Liver (tissue), 9 donors: Measurements from ENCODE around the gene RFT1. TPM values are rescaled to one million over a fixed set of nuclear protein-coding genes. Genes with fewer than 3 reads are reported as not detected.

Source experiments
- DNase-seq: peaks from one replicate; pipeline ENCODE4 v3.0.0-alpha.2; 2017; ENCODE audit warnings: low spot score
- H3K27ac ChIP-seq, 2 donors: one replicate each; pipeline ENCODE4 v1.7.0; 2013; ENCODE audit warnings: inconsistent platforms in 2 of 2, low read length in 2 of 2, control low read depth in 1 of 2, low read depth in 1 of 2, mild to moderate bottlenecking in 1 of 2
- H3K27me3 ChIP-seq, 4 donors: one replicate each; pipeline versions ENCODE4 v1.6.1 to v1.7.0; 2013; ENCODE audit warnings: low read length in 3 of 4, inconsistent platforms in 1 of 4, mild to moderate bottlenecking in 1 of 4, moderate library complexity in 1 of 4; ENCODE audit not compliant: control insufficient read depth in 4 of 4, insufficient read depth in 4 of 4
- H3K36me3 ChIP-seq, 4 donors: one replicate each; pipeline versions ENCODE4 v1.6.1 to v1.7.0; 2013; ENCODE audit warnings: low read length in 3 of 4, mild to moderate bottlenecking in 3 of 4, low read depth in 1 of 4, moderate library complexity in 1 of 4; ENCODE audit not compliant: control insufficient read depth in 4 of 4, insufficient read depth in 3 of 4
- H3K4me1 ChIP-seq, 4 donors: one replicate each; pipeline versions ENCODE4 v1.6.1 to v1.7.0; 2013; ENCODE audit warnings: low read length in 3 of 4, mild to moderate bottlenecking in 3 of 4, moderate library complexity in 1 of 4; ENCODE audit not compliant: control insufficient read depth in 4 of 4, insufficient read depth in 4 of 4
- H3K4me3 ChIP-seq, 3 donors: one replicate each; pipeline versions ENCODE4 v1.6.1 to v1.7.0; 2013; ENCODE audit warnings: low read length in 3 of 3, control low read depth in 1 of 3, low read depth in 1 of 3, mild to moderate bottlenecking in 1 of 3
- H3K9ac ChIP-seq, 2 donors: one replicate each; pipeline ENCODE4 v1.7.0; 2013; ENCODE audit warnings: low read length in 2 of 2, mild to moderate bottlenecking in 2 of 2, moderate library complexity in 2 of 2, control low read depth in 1 of 2, low read depth in 1 of 2
- H3K9me3 ChIP-seq, 4 donors: one replicate each; pipeline versions ENCODE4 v1.6.1 to v1.7.0; 2013; ENCODE audit warnings: low read length in 3 of 4; ENCODE audit not compliant: control insufficient read depth in 4 of 4
- EGR1 ChIP-seq, 2 donors: IDR thresholded peaks; 2 replicates each; pipeline ENCODE4 v1.6.1; 2016 to 2018; ENCODE audit warnings: antibody characterized with exemption in 2 of 2, low read depth in 2 of 2
- FOXA1 ChIP-seq: IDR thresholded peaks from 2 replicates; pipeline ENCODE4 v1.6.1; 2016; ENCODE audit warnings: antibody characterized with exemption
- FOXA2 ChIP-seq: IDR thresholded peaks from 2 replicates; pipeline ENCODE4 v1.6.1; 2016; ENCODE audit warnings: antibody characterized with exemption
- GABPA ChIP-seq, 2 donors: IDR thresholded peaks in 1 of 2; conservative IDR thresholded peaks in 1 of 2; 2 replicates each; pipeline ENCODE4 v1.6.1; 2016; ENCODE audit warnings: antibody characterized with exemption in 2 of 2, mild to moderate bottlenecking in 1 of 2, moderate library complexity in 1 of 2
- HNF4A ChIP-seq, 2 donors: conservative IDR thresholded peaks; 2 replicates each; pipeline ENCODE4 v1.6.1; 2016; ENCODE audit warnings: antibody characterized with exemption in 2 of 2, mild to moderate bottlenecking in 2 of 2
- HNF4G ChIP-seq: IDR thresholded peaks from 2 replicates; pipeline ENCODE4 v1.6.1; 2016; ENCODE audit warnings: antibody characterized with exemption
- NR2F2 ChIP-seq: IDR thresholded peaks from 2 replicates; pipeline ENCODE4 v1.6.1; 2016; ENCODE audit warnings: antibody characterized with exemption
- RAD21 ChIP-seq, 2 donors: IDR thresholded peaks; 2 replicates each; pipeline ENCODE4 v1.6.1; 2016; ENCODE audit warnings: antibody characterized with exemption in 2 of 2, mild to moderate bottlenecking in 2 of 2
- RXRA ChIP-seq, 2 donors: IDR thresholded peaks; 2 replicates each; pipeline ENCODE4 v1.6.1; 2017 to 2018; ENCODE audit warnings: antibody characterized with exemption in 2 of 2, mild to moderate bottlenecking in 1 of 2
- SP1 ChIP-seq: IDR thresholded peaks from 2 replicates; pipeline ENCODE4 v1.6.1; 2018; ENCODE audit warnings: antibody characterized with exemption, mild to moderate bottlenecking
- TAF1 ChIP-seq: conservative IDR thresholded peaks from 2 replicates; pipeline ENCODE4 v1.6.1; 2016; ENCODE audit warnings: antibody characterized with exemption, mild to moderate bottlenecking
- WGBS: extraction: QIAGEN DNeasy Blood & Tissue Kit; methylation state at CpG from one replicate; pipeline ENCODE4 v1.1.7; 2013; 5-methylcytosine and 5-hydroxymethylcytosine counted together
- polyA plus RNA-seq, 2 donors: library from polyadenylated mRNA; stranded (reverse) in 1 of 2; unstranded in 1 of 2; fragments of 200-250 nt in 1 of 2; fragments of >200 nt in 1 of 2; fragmentation: Nextera tagmentation in 1 of 2; extraction: Ambion mirVana in 1 of 2; gene quantifications; one replicate each; pipeline versions ENCODE4 v1.2.1 to v1.2.3, GENCODE V29; 2013 to 2015
- total RNA-seq, 2 donors: library from RNA; depleted of rRNA; stranded (reverse); fragments of >200 nt; gene quantifications; one replicate each; pipeline ENCODE4 v1.2.3, GENCODE V29; 2014
- TF ChIP-seq, protein P1 (sequence below): fragments of 150-350 bp; IDR thresholded peaks from 2 replicates; pipeline ENCODE4 v1.5.1; 2017; ENCODE audit warnings: improper control_type of control experiment, low read depth, low read length; ENCODE audit not compliant: missing input control
- donor health status: healthy.
- donor health status: healthy.
- donor health status: healthy.
- donor health status: healthy.
- donor health status: healthy.

Gene RFT1
- total and polyA plus RNA-seq, 4 donors: 8.0 to 12.6 (median 11.8) TPM

DNA sequence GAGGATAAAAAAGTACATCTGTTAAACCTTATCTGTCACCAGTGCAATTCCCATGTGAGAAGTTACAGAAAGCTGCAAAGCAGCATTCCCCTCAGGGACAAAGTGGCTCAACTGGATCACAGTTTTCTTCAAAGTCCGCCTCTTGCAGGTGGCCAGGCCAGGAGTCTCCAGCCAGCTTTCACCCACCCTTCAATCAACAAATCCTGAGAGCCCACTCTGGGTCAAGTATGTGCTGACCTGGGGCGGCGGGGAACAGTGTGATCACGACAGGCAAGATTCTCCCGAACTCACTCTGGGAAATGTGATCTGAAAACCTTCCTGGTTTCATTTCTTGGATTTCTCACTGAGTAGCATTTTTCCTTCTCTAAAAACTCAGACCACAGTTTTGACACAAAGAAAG lies 39.2 kb downstream of the RFT1 start:
- Histone ChIP-seq H3K27me3 (no peaks in the 10 kb centered on the region), H3K9ac (no peak overlapping the region), H3K9me3 (no peaks in the 10 kb centered on the region), H3K4me1 (peaks cover 15 to 25% (median 21%) of the 10 kb centered on the region in 4 donors), H3K36me3 (peaks cover 0 to 16% (median 11%) of the 10 kb centered on the region in 4 donors), H3K4me3 (no peak overlapping the region), H3K27ac (no peak overlapping the region)
- TF ChIP-seq SP1: no peak
- no peak for TF ChIP-seq TAF1
- TF ChIP-seq HNF4G: no peak
- no peak for TF ChIP-seq RXRA (IDR thresholded peaks at IDR 0.05)
- 89% methylated on average over 5 of the region's 5 CpGs for WGBS
- no peak for DNase-seq

DNA sequence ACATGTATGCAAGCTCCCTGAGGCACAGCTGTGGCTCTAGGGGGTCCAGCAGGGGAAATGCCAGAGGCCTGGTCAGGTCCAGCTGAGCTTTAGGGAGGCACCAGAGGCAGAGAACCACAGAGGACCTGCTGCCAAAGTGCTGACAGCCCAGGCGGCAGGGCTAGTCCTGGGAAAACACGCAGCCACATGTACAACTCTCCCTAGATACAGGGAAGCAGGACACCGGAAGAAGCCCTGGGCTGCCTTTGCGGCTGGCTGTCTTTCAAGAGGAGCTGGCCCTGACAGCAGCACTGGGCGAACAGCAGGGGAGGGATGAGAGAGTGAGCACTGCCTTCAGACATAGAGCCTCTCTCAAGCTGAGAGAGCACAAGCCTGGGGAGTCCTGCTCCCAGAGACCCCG lies 40.7 kb downstream of the RFT1 start:
- H3K9me3 ChIP-seq: no peaks in the 10 kb centered on the region
- TF ChIP-seq FOXA1: no peak
- TF ChIP-seq HNF4A (conservative IDR thresholded peaks at IDR 0.05): no peak
- no peak for TF ChIP-seq TAF1
- TF ChIP-seq RAD21 (IDR thresholded peaks at IDR 0.05): no peak
- TF ChIP-seq GABPA (IDR thresholded peaks at IDR 0.05 in 1 of 2, conservative IDR thresholded peaks at IDR 0.05 in 1 of 2): no peak
- TF ChIP-seq, protein P1, sequence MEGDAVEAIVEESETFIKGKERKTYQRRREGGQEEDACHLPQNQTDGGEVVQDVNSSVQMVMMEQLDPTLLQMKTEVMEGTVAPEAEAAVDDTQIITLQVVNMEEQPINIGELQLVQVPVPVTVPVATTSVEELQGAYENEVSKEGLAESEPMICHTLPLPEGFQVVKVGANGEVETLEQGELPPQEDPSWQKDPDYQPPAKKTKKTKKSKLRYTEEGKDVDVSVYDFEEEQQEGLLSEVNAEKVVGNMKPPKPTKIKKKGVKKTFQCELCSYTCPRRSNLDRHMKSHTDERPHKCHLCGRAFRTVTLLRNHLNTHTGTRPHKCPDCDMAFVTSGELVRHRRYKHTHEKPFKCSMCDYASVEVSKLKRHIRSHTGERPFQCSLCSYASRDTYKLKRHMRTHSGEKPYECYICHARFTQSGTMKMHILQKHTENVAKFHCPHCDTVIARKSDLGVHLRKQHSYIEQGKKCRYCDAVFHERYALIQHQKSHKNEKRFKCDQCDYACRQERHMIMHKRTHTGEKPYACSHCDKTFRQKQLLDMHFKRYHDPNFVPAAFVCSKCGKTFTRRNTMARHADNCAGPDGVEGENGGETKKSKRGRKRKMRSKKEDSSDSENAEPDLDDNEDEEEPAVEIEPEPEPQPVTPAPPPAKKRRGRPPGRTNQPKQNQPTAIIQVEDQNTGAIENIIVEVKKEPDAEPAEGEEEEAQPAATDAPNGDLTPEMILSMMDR: no peak
- TF ChIP-seq RXRA (IDR thresholded peaks at IDR 0.05): no peak
- TF ChIP-seq NR2F2: no peak
- H3K9ac ChIP-seq: no peak overlapping the region
- no peaks in the 10 kb centered on the region for H3K27me3 ChIP-seq
- H3K4me1 ChIP-seq: peaks cover 16 to 30% (median 23%) of the 10 kb centered on the region in 4 donors
- WGBS: 92% methylated on average over 6 of the region's 6 CpGs
- peaks cover 0 to 16% (median 11%) of the 10 kb centered on the region in 4 donors for H3K36me3 ChIP-seq
- no peak for DNase-seq
- no peak overlapping the region for H3K4me3 ChIP-seq
- no peak overlapping the region for H3K27ac ChIP-seq

DNA sequence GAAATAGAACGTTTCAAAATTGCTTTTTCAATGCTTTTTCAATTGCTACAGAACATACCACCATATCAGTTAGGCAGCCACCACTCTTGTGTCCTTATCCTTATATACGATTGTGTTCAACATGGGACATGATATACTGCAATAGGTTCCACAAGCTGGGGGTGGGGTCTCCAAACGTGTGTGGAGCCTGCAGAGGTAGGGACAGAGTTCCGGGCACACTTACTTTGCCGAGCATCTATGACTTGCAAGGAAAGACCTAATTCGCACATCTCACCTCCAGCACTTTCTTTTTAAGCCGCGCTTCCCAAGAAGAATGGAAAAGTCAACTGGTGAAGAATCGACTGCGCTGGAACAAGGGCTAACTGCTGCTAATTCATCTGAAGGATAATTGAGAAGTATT lies 44.8 kb downstream of the RFT1 start:
- H3K9me3 ChIP-seq: no peaks in the 10 kb centered on the region
- no peak for TF ChIP-seq HNF4G
- no peak for TF ChIP-seq EGR1 (IDR thresholded peaks at IDR 0.05; ENCODE audit: low read depth in 2 of 2)
- no peak for DNase-seq
- H3K27me3 ChIP-seq: no peaks in the 10 kb centered on the region
- H3K9ac ChIP-seq: no peak overlapping the region
- no peak overlapping the region for H3K27ac ChIP-seq
- WGBS: 89% methylated on average over 10 of the region's 10 CpGs
- H3K4me1 ChIP-seq: peaks cover 2 to 10% (median 8%) of the 10 kb centered on the region in 4 donors
- H3K36me3 ChIP-seq: peaks cover 0 to 12% (median 4%) of the 10 kb centered on the region in 4 donors
- no peak overlapping the region for H3K4me3 ChIP-seq

DNA sequence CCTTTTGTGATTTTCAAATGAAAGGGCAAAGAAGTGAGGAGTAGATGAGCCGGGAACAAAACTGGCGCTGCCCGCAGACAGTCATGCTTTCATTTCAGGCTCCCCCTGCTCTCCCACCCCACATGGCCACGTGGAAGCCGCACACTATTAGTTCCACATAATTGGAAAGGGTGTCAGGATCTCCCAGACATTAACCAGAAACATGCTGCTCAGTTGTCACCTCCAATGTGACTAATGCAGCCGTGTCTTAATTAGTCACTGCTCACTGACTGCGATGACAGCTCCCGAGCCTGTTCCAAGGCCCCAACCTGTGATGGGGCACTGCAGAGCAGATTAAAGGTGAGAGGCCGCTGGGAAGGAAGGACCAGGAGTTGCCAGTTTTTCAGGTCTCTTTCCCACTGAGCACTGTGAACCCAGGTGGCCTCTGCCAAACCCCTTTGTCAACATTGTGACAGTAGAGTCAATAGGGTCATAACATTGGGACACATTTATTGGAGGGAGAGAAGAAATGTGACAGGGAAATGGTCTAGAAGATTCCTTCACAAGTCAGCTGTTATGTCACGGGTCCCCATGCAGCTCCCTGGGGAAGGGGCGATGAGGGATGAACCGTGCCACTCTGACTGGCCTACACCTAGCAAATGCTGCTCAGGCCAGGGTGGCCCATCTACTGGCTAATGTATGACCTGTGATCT lies 45.8 kb downstream of the RFT1 start:
- no peak for DNase-seq
- H3K9me3 ChIP-seq: no peaks in the 10 kb centered on the region
- H3K4me1 ChIP-seq: peaks cover 2 to 10% (median 8%) of the 10 kb centered on the region in 4 donors
- H3K9ac ChIP-seq: no peak overlapping the region
- peak; percentile 17 to 44 for TF ChIP-seq HNF4A (conservative IDR thresholded peaks at IDR 0.05)
- peak; percentile 69 to 77 for TF ChIP-seq RXRA (IDR thresholded peaks at IDR 0.05)
- TF ChIP-seq FOXA2: peak; percentile 94
- TF ChIP-seq HNF4G: no peak
- TF ChIP-seq, protein P1: no peak
- TF ChIP-seq FOXA1: peak; percentile 85
- peak; percentile 32 for TF ChIP-seq SP1
- no peak for TF ChIP-seq TAF1
- H3K4me3 ChIP-seq: no peak overlapping the region
- no peak overlapping the region for H3K27ac ChIP-seq
- 79% methylated on average over 12 of the region's 12 CpGs for WGBS
- H3K27me3 ChIP-seq: no peaks in the 10 kb centered on the region
- peaks cover 0 to 5% (median 0%) of the 10 kb centered on the region in 4 donors for H3K36me3 ChIP-seq
